ENCODE data around the gene NT5DC3.
A peak's percentile ranks its signal among the peaks of the same experiment; 100 is the strongest.

NT5DC3 gene

DNA sequence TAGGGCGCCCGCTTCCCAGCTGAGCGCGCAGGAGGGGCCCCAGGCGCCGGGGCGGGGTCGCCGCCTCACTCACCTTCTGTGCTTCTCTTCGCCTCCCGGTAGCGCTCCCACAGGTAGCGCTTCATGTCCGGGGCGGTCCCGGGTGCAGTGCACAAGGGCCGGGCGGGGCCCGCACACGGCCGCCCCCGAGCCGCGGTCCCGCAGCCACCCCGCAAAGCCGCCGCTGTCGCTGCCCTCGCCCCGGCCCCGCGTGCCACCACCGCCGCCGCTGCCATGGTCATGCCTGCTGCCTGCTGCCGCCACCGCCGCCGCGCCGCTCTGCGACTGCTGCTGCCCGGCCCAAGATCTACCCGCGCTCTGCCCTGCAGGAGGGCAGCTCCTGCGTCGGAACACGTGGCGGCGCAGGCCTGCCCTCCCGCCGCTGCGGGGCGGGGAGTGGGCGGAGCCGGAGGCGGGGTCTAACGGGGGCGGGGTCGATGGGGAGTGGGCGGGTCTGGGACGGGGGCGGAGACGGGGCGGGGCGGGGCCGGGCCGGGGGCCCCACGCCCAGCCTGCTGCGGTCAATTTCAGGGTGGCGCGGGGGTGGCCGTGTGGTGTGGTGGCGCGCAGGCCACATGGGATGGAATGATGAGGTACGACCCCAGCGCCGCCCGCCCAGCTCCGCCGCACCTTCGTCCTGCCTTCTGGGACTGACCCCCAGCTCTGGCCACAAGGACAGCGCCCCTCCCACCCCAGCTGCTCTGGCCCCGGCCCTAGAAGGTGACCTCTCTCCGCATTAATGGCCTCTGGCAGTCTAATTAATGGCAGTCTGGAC, at the start of gene NT5DC3:
Gene NT5DC3, minus strand, starts transcription at position 359 of the 814 bp plus-strand sequence. Its CDS starts 78 bp downstream, at position 281.
- peak; percentile 95 for DNase-seq

DNA sequence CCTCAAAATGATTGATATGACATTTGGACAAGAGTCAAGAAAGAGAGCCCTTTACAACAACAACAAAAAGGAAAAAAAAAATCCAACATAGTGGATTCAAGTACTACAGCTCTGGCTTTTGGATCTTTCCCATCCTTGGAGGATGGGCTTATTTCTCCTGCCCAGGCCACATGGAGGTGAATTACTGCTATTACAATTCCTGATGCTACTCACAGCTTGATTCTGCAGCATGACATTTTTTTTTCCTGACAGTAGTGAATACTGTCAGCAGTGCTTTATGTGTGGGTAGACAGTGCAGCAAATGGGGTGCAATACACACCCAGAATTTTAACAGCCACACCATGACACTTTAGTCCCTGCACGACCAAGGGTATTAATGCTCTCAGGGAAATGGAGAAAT, 46.7 kb upstream of the NT5DC3 start:
- DNase-seq, result no peak

DNA sequence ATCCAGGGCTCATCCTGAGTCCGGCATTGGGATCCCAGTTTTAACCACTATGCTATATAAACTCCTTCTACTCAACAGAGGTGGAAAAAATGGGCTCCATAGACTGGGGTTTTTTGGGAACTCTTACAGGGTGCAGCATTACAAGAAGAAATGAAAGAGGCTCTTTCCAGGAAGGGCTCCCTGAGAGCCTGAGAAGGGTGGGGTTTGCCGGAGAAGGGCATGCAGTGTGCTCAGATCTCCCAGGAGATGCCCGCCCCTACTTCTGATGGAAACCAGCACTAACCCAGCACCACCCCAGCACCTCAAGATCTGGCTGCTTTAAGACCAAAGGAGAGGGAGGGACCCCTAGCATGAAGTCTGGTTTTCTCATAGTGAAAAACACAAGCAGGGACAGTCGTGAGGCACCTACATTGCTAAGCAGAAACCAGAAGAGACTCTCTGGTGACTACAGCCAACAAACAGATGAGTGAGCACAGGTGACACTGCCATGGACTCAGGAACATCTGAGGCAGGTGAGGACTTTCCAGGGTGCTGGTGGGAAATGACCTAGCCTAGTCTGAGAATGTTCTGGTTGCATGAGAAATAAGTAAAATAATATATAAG, 45.3 kb upstream of the NT5DC3 start:
- DNase-seq, result no peak

DNA sequence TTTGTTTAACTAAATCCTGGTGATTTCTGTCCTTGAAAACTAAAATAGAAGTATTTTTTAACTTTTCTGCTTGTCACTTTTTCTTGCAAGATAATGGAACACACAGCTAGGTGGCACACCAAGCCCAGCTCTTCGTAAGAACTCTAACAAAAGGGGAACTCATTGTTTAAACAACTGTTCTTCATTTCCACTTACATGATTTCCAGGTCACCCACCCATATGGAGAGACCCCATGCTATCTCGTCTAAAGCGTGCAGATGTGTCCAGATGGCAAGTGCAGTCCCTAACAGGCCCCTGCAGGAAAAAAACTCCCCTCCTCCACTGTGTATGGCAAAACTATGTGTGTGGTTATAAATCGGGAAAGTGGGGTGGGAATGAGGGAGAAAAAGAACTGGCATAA, 43.3 kb upstream of the NT5DC3 start:
- DNase-seq, result no peak

DNA sequence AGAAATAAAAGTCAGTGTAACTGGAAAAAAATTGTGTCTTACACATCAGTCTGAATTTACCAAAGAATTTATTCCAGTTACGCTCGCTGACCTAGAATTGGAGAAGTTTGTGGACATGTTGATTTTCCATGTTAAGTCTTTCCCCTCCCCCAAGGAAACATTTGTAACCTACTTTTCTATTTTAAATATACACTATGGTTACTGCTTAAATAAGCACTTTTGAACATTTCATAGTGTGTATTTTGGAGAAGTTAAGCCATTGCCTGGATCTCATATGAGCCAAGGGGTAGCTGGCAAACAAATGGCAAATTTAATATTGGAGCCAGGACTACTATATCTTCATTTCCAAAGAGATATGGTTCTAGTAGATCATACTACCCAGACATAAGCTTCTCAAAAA, 42.9 kb upstream of the NT5DC3 start:
- DNase-seq, result no peak

DNA sequence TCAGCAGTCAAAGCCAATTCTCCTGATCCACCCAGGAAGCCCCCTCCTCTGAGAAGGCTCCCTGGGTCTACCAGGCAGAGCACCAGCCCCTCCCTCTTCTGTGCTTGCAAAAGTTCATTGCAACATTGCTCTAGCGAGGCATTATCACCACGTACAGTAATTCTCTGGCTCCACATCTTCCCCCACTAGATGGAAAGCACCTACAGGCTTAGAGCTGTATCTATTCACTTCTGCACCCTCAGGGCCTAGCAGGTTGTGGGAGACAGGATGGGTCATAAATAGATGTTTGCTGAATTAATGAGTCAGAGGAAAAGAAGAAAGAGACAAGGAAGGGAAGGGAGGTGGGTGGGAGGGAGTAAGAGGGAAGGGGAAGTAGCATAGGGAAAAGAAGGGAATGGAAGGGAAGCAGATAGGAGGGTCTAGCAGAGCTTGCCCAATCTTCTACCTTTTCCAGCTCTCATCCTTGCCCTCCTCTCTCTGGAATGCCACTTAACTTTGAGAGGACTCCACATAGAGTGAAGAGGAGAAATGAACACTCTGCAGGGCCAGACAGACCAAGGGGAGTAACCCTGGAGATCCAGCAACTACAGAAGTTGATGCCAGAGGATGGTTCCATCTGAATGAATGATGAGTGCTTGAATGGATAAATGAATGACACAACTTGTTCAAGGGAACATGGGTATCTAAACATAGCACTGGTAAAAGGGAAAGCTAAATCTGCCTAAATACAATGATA, 42.0 kb upstream of the NT5DC3 start:
- DNase-seq, result no peak

DNA sequence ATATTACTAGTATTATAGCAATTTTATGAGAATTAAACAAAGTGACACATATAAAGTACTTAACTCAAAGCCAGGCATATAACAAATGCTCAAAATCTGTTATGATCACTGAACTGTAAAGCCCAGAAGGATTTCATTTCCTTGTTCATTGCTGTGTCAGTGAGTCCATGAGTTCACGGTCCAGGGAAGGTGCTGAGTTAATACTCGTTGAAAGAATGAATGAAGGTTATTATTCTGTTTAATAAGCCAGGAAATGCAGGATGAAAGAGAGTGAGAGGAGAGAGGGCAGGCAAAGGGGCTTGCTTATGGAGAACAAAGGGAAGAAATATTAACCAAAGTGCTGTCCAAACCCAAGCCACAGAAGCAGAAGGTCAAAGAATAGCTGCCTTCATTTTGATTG, 40.2 kb upstream of the NT5DC3 start:
- DNase-seq, result no peak

DNA sequence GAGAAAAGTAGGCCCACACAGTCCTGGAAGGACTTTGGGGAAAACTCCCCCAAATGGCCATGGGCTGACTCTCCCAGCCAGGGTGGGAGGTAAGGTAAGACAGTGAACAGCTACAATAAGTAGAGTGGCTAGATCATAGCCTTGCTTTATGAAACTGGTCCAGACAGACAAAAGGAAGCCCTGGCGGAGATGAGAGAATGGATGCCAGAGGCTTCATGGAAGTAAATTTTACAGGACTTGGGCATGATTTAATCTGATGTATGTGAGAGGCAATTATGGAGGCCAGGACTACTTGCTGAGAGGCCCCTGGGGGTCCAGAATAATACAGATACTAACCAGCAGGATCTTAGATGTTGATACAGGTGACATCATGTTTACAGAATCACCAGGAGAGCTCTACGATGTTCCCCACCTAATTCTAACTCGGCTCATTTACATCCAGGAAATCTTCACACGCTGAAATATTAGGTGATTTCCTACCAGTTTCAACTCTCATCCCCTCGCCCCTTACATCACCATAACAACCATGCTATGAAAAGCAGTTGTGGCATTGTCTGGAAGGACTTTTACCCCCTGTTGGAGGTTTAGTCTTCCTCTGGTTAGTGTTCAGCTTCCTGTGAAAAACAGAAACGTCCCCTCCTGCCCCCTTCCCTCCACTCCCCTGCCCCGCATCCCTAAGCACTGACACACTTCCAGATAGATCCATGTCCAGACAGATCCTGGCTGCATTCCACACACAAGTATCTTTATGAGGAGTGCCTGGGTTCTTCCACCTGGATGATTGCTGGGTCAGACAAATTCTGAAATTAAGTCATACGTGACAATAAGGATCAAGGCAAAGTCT, 39.5 kb upstream of the NT5DC3 start:
- no peak for DNase-seq

DNA sequence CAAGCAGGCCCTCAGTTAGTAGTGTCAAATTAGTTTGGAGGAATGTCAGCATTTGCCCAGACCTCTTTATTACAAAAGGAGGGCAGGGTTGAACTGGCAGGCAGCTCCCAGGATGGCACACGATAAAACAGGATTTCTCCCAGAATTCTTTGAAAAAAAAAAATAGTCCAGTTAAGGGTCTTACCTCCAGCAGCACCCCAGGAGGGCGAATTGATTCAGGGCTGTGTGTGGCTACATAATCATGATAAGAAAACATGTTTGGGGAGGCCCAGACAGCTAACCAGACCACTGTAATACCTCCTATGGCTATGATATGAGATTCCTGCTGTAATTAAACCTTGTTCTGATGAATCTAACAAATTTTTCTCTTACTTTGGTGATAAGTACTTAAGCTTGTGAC, 38.8 kb upstream of the NT5DC3 start:
- DNase-seq, result no peak

DNA sequence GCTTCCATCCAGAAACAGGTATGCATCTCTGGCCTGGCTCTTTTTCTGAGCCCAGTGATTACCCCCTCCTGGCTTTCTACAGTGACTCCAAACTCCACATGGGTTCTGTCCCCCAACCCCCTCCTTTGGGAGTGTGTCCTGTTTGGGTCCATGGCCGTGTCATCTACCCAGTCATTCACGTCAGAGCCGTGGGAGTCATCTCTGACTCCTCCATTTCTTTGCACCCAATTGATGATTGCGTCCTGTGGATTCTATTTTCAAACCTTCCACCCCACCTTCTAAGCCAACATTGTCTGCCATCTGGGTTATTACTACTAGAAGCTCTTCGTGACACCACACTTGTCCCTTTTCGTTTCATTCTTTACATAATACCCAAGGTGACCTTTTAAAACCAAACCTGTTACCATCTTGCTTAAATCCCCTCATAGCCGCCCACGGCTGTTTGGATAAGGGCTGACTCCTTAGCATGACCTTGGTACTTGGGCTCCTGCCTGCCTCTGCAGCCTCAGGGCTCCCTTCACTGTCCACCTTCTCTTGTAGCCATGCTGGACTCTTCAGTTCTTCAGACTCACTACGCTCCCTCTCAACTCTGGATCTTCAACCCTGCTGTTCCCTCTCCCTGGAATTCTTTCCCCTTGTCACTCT, 38.1 kb upstream of the NT5DC3 start:
- DNase-seq, result no peak

DNA sequence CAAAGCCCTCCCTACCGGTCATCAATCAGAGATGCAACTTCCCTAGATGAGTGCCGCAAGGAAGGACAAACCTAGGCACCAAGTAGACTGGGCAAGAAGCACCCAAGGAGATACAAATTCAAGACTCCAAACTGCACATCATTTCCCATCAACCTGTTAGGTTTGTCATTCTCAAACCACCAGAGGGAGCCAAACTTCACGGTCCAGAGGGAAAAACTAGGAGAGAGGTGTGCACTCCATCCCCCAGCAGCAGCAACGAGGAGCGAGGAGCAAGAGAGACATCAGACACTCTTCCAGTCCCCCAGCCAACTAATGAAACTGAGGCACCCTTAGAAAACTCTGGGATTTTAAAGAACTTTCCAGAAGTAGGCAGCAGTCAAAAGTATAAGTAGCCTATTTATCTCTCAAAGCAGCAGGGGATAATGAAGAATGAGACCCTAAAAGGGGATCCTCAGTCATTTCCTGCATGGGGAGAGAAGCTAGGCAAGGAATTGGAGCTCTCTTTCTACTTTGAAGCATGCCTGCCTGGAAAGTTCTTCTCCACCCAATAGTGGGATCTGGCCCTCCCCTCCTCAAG, 37.0 kb upstream of the NT5DC3 start:
- DNase-seq, result peak; percentile 65

DNA sequence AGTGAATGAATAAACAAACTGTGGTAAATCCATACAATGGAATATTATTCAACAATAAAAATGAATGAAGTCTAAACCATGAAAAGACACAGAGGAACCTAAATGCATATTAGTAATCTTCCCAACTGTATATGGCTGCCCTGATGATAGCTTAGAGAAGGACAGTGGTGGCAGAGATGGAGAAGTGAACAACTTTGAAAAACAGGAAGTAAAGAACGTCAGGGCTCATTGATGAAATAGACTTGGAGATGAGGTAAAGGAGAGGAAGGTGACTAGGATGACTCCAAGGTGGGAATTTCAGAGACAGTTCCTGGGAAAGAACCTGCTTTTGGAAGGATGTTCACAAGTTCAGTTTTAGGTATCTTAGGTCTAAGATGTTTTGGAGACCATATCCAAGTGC, 36.3 kb upstream of the NT5DC3 start:
- no peak for DNase-seq

DNA sequence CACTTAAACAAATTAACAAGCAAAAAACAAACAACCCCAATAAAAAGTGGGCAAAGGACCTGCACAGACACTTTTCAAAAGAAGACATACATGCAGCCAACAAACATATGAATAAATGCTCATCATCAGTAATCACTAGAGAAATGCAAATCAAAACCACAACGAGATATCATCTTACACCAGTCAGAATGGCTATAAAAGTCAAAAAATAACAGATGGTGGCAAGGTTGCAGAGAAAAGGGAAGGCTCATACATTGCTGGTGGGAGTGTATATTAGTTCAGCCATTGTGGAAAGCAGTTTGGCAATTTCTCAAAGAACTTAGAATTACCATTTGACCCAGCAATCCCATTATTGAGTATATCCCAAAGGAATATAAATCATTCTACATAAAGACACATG, 34.6 kb upstream of the NT5DC3 start:
- DNase-seq, result no peak

DNA sequence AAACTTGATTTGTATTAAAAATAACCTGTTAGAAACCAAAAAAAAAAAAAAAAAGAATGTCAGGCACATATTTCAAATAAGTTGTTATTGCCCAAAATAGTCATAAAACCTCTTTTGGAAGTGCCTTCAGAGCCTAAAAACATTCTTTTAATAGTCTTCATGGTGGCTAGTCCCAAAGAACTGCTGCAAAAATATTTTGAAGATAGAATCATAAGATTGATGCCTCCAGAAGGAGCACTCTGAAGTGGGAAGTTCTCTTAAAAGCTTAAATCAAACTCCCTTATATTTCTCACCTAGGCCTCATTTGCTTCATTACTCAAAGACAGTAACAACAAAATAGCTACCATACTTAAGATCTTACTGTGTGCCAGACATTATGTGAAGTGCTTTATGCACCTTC, 27.2 kb upstream of the NT5DC3 start:
- DNase-seq, result no peak

DNA sequence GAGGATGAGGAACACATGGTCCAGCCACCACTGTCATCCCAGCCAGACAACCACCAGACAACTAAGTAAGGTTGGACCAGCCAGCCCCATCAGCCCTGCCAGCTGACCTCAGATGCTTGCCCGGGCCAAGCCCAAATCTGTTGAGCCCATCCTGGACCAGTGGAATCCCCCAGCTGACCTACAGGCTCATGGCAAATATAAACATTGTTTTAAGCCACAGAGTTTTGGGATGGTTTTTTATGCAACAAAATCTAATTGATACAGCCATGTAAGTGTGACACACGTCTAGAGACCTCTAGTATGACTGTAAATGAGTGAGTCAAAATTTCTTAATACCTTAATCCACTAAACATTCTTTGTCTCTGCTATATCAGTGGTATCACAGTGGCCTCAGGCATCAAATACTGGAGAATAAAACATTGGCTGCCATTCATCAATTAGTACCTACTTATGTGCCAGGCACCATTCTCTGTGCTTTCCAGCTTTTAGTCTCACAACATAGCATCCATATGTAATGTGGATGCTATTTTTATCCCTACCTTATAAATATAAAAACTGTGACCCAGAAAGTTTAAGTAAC, 24.2 kb upstream of the NT5DC3 start:
- DNase-seq, result no peak

DNA sequence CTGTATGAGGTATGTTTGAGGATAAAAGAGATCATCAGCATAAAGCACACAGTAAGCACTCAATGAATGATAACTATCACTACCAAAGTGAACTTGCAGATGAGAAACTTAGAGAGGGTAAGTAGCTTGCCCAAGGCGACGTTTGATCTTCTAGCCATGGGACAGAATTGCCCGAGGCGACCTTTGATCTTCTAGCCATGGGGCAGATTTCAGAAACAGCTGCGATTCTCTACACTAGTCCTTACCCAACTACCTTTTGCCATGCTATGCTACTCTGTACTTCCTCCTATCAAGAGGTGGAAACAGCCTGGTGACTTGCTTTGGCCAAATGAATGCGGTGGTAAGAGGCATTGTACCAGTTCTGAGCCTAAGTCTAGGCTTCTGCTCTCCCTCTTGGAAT, 23.7 kb upstream of the NT5DC3 start:
- DNase-seq, result no peak

DNA sequence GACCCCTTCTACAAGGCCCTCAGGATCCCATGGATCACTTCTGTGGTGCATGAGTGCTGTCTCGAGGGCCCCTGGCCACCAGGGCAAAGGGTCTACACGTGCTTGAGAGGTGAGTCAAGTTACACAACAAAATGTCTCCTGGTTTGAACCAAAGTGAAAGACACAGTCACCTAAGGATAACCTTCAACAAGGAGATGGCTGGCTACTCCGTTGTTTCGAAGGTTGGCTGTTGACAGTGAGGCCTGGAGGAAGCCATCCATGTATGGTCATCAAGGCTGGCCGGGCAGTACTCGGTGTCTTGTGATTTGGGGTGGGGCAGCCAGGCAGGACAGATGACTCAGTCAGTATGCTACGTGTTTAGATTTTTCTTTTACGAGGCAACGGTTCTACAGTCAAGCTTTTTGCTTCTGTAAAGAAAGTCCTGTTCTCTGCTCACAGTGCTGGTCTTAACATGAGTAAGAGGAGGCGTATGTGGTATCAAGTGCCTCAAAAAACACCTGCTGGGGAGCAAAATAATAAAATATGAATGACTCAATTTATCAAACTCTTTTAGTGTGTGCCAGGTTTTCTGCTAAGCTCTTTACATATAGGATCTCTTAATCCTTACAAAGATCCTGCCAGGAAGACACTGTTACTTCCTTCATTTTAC, 18.0 kb upstream of the NT5DC3 start:
- DNase-seq, result no peak

DNA sequence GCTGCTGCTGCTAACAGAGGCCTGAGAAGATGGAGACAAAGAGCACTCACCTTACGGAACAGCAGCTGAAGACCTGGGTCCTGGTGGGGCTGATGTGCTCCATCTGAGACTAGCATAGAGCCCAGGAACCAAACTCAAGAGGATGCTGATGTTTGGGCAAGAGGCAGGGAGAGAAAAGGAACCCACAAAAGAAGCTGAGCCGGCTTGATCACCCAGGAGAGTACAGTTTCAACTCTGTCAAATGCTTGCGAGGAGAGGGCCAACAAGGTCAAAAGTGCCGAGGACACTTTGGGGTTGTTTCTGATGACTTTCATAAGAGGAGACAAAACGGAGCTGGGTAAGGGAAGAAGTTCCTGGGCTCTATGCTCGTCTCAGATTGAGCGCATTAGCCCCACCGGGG, 17.3 kb upstream of the NT5DC3 start:
- DNase-seq, result no peak

DNA sequence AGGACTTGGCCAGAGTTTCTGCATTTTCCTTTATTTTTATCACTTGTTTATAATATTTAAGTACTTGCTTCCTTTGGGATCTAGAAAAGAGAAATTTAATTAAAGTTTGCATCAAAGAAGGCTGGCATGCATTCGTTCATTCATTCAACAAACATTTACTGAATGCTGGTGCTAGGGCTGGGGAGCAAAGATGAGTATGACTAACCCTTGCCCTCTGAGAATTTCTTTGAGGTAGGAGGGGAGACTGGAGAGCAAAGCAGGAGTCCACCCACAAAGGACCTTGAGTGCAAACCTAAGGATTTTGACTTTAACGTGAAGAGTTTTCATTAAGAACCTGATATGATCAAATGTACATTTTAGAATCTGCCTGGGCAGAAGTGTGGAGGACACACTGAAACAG, 16.1 kb upstream of the NT5DC3 start:
- DNase-seq, result no peak

DNA sequence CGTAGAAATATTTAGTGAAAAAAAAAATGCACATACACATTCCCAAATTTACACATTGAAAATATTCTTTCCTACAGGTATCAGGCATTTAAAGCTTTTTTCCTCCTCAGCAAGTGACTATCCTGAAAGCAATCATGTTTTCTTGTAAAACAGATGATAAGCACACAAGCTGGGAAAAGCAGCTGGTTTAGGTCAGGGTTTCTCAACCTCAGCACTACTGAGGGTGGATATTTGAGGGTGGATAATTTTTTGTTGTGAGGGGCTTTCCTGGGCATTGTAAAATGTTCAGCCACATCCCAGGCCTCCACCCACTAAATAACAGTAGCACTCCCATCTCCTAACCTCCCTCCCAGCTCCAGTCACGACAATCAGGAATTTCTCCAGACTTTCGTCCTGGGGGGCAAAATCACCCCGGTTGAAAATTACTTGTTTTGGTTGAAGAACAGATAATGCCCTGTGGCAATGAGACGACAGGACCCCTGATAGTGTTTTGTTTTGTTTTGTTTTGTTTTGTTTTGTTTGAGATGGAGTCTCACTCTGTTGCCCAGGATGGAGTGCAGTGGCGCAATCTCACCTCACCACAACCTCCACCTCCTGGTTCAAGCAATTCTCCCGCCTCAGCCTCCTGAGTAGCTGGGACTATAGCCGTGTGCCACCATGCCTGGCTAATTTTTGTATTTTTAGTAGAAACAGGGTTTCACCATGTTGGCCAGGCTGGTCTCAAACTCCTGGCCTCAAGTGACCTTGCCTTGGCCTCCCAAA, 15.0 kb upstream of the NT5DC3 start:
- DNase-seq, result no peak
